Measurements from ENCODE around the gene RRM1. TPM values are rescaled to one million over a fixed set of nuclear protein-coding genes. Genes with fewer than 3 reads are reported as not detected.

Gene RRM1
- total RNA-seq, 1 donor from 2014 or later: 28.5 TPM

GRCh38 chr11:4072668-4073285 lies 21.8 kb upstream of the RRM1 start:
- intact Hi-C loops (cut with micrococcal nuclease): loop anchor here (2.0 kb wide), 1 partner anchor 224 kb away; no protein-coding TSS in a partner anchor
- ATAC-seq (peak; percentile 92), DNase-seq (no peak)

DNA sequence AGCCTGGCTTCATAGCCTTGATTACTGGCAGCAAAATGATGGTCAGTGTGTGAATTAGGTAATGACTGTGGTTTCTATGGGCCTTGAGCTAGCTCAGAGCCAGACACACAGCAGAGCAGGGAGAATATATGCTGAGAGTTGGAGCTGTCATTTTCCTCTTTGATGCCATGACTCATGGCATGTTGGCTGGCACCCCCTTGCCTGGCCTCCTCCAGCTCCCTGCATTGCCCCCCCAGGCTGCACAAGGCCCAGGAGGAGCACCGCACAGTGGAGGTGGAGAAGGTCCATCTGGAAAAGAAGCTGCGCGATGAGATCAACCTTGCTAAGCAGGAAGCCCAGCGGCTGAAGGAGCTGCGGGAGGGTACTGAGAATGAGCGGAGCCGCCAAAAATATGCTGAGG lies 20.3 kb upstream of the RRM1 start:
- no peak for ATAC-seq
- no peak for DNase-seq
- intact Hi-C loops (cut with micrococcal nuclease): no loop called here

DNA sequence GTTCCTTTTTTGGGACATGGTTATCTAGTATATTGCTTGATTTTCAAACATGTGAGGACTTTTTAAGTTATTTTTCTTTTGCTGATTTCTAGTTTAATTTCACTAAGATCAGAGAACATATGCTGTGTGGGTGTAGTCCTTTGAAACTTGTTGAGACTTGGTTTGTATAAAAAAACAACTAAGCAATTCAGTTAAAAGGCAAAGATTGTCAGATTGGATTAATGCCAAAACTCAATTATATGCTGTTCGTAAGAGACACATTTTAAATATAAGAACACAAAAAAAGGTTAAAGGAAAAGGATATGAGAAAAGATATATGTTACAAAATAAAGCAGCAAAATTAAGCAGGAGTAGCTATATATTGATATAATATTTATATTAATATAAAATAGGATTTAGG lies 17.8 kb upstream of the RRM1 start:
- ATAC-seq (no peak), DNase-seq (no peak)
- intact Hi-C loops (cut with micrococcal nuclease): no loop called here

DNA sequence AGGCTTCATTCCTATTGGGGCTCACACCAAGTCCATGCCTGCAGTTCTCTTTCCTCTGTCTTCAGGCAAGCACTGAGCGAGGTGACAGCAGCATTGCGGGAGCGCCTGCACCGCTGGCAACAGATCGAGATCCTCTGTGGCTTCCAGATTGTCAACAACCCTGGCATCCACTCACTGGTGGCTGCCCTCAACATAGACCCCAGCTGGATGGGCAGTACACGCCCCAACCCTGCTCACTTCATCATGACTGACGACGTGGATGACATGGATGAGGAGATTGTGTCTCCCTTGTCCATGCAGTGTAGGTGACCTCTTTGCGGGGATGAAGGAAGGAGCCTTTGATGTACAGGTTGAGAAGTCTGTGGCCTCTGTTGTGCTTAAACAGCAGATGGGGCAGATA lies 11.4 kb upstream of the RRM1 start:
- ATAC-seq (no peak), DNase-seq (no peak)
- intact Hi-C loops (cut with micrococcal nuclease): no loop called here

GRCh38 chr11:4084406-4085125 lies 10.0 kb upstream of the RRM1 start:
- no peak for DNase-seq
- no peak for ATAC-seq
- intact Hi-C loops (cut with micrococcal nuclease): no loop called here

- DNase-seq: no peak
- intact Hi-C loops (cut with micrococcal nuclease): no loop called here
- ATAC-seq: no peak
Observed at GRCh38 chr11:4085575-4085974, 9.0 kb upstream of the RRM1 start.

GRCh38 chr11:4086575-4087353 lies 7.8 kb upstream of the RRM1 start:
- intact Hi-C loops (cut with micrococcal nuclease): no loop called here
- no peak for DNase-seq
- ATAC-seq: no peak

- no peak for ATAC-seq
Observed at GRCh38 chr11:4087551-4087950, 7.0 kb upstream of the RRM1 start.

DNA sequence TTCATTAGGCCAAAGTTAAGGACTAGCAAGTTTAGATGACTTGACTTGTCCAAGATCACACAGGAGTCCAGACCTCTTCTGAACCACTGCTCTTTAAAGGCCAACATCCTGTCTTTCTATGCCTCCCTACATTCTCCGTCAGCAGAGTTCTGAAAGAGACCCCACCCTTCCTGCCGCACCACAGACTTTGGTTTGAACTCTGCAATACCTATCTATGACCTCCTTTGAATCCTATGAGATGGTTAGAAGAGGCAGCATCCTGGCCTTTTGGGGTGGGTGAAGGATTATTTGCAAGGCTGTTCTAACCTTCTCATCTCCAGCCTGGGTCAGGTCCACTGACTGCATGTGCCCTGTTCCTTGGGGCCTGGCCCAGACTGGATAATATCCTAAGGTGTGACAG lies 4.3 kb upstream of the RRM1 start:
- intact Hi-C loops (cut with micrococcal nuclease): no loop called here
- no peak for ATAC-seq

More at GRCh38 chr11:4087551-4087950, 7.0 kb upstream of the RRM1 start:
- intact Hi-C loops (cut with micrococcal nuclease): no loop called here
- DNase-seq: no peak

GRCh38 chr11:4092026-4092425 lies 2.6 kb upstream of the RRM1 start:
- ATAC-seq (no peak), DNase-seq (no peak)
- intact Hi-C loops (cut with micrococcal nuclease): no loop called here

More for the DNA sequence above, 4.3 kb upstream of the RRM1 start:
- DNase-seq: no peak

DNA sequence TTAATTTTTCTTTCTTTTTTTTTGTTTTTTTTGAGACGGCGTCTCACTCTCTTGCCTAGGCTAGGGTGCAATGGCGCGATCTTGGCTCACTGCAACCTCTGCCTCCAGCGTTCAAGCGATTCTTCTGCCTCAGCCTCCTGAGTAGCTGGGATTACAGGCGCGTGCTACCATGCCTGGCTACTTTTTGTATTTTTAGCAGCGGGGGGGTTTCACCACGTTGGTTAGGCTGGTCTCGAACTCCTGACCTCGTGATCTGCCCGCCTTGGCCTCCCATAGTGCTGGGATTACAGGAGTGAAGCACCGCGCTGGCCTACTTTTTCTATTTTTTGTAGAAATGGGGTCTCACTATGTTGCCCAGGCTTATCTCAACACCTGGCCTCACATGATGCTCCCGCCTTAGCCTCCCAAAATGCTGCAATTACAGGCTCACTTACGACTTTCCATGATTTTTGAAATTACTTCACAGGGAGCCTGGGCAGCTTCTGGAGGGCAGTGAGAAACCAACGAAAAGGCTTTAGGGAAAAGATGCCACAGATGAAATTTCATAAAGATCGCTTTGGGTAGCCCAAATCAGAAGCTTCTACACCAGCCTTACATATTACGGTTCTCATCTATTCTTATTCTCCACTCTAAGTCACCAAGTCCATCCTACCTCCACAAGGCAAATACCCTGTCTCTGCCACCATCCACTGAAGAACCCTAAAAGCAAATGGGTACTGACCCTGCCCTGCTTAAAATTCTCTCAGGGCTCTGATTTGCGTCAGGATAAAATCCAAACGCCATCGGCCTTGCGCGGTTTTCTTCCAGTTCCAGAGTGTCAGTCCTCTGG lies 866 bp upstream of the RRM1 start:
- DNase-seq: no peak
- no peak for ATAC-seq
- intact Hi-C loops (cut with micrococcal nuclease): no loop called here

DNA sequence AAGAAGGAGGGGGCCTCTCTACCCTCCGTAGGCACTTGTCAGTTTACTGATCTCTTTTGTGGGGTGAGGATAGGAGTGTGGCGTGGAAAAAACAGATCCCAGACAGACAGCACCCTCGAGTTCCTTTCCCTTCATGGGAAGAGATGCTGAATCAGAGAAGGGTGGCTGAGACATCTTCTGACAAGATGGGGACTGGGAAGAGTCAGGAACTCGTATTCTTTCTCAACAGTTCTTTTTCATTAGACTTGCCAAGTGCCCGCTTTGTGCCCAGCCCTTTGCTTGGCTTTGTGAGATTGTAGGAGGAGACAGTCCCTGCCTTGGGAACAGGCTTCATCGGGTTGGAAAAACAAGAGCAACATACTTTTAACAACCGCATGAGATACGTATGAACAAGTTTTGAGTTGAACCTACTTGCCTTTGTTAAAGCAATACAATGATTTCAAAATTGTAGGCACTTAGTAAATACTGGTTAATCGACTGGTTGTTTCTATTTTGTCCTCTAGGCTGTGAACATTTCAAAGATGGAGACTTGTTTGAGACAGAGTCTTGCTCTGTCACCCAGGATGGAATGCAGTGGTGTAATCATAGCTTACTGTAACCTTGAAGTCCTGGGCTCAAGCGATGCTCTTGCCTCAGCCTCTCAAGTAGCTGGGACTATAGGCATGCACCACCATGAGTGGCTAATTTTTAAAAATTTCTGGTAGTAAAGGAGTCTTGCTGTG lies 1.1 kb downstream of the RRM1 start:
- DNase-seq (no peak), ATAC-seq (no peak)
- intact Hi-C loops (cut with micrococcal nuclease): no loop called here

DNA sequence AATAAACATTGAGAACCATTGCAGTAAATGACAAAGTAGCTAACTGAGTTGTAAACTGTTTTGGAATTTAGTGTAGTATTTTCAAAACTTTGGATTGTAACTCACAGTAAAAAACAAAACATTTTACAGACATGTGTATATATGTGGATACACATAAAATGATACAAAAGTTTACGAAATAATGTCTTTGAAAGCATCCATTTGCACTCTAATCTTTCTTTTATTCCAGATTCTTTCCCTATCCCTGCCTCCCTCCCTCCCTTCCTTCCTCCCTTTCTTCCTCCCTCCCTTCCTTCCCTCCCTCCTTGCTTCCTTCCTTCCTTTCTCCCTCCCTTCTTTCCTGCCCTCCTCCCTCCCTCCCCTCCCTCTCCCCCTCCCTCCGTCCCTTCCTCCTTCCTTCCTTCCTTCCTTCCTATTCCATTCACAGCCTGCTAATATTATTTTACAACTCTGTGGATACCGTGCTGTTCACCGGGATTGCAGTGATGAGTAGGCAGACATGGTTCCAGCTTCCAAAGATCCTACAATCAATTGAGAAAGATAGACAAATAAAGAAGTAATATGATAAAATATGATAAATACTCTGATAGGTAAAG lies 3.5 kb downstream of the RRM1 start:
- ATAC-seq (no peak), DNase-seq (no peak)
- intact Hi-C loops (cut with micrococcal nuclease): no loop called here

DNA sequence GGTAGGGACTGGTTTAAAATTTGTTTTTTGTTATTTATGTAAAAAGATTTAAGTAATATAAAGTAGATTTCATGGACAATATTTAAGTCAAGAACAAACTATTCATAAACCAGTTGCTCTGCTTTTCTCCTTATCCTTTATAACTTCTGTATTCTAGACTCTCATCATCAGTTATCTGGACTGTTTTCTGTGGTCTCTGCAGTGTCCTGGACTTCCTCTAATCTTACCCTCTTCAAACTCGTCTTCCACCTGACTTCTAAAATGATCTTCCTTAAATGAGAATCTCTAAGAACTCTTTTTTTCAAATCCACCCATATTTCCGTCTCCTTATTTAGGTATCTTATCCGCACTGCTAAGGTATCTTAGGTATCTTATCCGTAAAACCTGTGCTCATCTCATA lies 8.1 kb downstream of the RRM1 start:
- ATAC-seq: no peak
- intact Hi-C loops (cut with micrococcal nuclease): no loop called here
- DNase-seq: no peak

GRCh38 chr11:4103269-4103668 lies 8.7 kb downstream of the RRM1 start:
- DNase-seq (no peak), ATAC-seq (no peak)
- intact Hi-C loops (cut with micrococcal nuclease): no loop called here

DNA sequence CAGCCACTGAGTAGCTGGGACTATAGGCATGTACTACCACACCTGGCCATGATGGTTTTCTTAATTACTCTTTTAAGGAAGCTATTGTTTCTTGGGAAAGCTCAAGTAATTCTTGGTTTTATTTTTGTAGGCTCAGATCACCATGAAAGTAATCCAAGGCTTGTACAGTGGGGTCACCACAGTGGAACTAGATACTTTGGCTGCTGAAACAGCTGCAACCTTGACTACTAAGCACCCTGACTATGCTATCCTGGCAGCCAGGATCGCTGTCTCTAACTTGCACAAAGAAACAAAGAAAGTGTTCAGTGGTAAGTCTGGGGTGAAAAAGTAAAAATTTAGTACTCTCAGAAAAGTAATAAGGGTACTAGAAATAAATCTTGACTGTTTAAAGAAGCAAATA lies 11.3 kb downstream of the RRM1 start:
- ATAC-seq (no peak), DNase-seq (no peak)
- intact Hi-C loops (cut with micrococcal nuclease): no loop called here

- intact Hi-C loops (cut with micrococcal nuclease): no loop called here
- no peak for DNase-seq
- ATAC-seq: no peak
Observed at GRCh38 chr11:4111834-4112233, 17.2 kb downstream of the RRM1 start.

DNA sequence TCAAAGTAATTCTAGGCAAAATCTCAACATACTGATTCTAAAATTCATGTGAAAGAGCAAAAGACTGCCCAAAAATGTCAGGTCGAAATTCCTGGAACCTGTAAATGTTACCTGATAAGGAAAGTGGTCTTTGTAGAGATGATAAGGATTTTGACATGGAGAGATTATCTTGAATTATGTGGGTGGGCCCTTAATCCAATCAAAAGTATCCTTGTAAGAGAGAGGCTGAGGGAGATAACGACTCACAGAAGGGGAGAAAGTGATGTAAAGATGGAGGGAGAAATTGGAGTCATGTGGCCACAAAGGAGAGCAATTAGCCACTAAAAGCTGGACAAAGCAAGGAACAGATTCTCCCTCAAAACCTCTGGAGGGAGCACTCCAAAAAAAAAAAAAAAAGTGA lies 20.5 kb downstream of the RRM1 start:
- DNase-seq (no peak), ATAC-seq (no peak)
- intact Hi-C loops (cut with micrococcal nuclease): no loop called here

- intact Hi-C loops (cut with micrococcal nuclease): no loop called here
- DNase-seq (no peak), ATAC-seq (no peak)
Observed at GRCh38 chr11:4118107-4118506, 23.5 kb downstream of the RRM1 start.

Measured in left ventricle myocardium superior (tissue), 1 donor.